Cardiac muscle cell (in vitro differentiated cells and primary cell): ENCODE data around the gene HIP1. TPM values are rescaled to one million over a fixed set of nuclear protein-coding genes. Genes with fewer than 3 reads are reported as not detected.
"Not testable (repeated sequence)": the region's sequence is repeated elsewhere in the genome, so short reads cannot be mapped to it uniquely, and the experiment has no call there.

Experiments used
- DNase-seq, 2 donors: peaks; one replicate each; pipeline versions ENCODE4 v3.0.0 to v3.0.0-alpha.2; 2010 to 2017; ENCODE audit warnings: low read depth in 1 of 2, low spot score in 1 of 2
- H3K27ac ChIP-seq: fragments of 200-600 bp; sonication (generic); 2 replicates; pipeline ENCODE4 v1.5.1; 2016
- H3K27me3 ChIP-seq: fragments of 200-600 bp; sonication (generic); 2 replicates; pipeline ENCODE4 v1.6.0; 2016; ENCODE audit warnings: control low read depth
- H3K36me3 ChIP-seq: fragments of 200-600 bp; sonication (generic); 2 replicates; pipeline ENCODE4 v1.5.1; 2016; ENCODE audit warnings: control low read depth
- H3K4me1 ChIP-seq: fragments of 200-600 bp; sonication (generic); 2 replicates; pipeline ENCODE4 v1.8.1; 2017; ENCODE audit warnings: low read depth, mild to moderate bottlenecking, mixed run types
- H3K4me3 ChIP-seq: fragments of 200-600 bp; sonication (generic); 2 replicates; pipeline ENCODE4 v1.5.1; 2016; ENCODE audit warnings: mild to moderate bottlenecking
- H3K9me3 ChIP-seq: fragments of 200-600 bp; sonication (generic); 2 replicates; pipeline ENCODE4 v1.5.1; 2017; ENCODE audit warnings: low read depth, mild to moderate bottlenecking, control low read depth
- CTCF ChIP-seq: IDR thresholded peaks from 2 replicates; pipeline ENCODE4 v1.5.1; 2012; ENCODE audit warnings: low read depth, mild to moderate bottlenecking, low read length
- polyA plus RNA-seq: library from polyadenylated mRNA; unstranded; fragments of >200 nt; fragmentation: Nextera tagmentation; extraction: Ambion mirVana; gene quantifications from 2 replicates; pipeline ENCODE4 v1.2.1, GENCODE V29; 2016
- total RNA-seq: library from RNA; depleted of rRNA; stranded (reverse); fragments of >200 nt; gene quantifications from 2 replicates; pipeline ENCODE4 v1.2.3, GENCODE V29; 2016

HIP1 gene
- total and polyA plus RNA-seq, 2 experiments from 2014 or later, result 21.2 to 34.6 TPM

GRCh38 chr7:75688200-75689136, 50.3 kb downstream of the HIP1 start:
- DNase-seq, result no peak
- H3K27me3 ChIP-seq, result no peaks in the 10 kb centered on the region
- no peak for TF ChIP-seq CTCF
- H3K27ac ChIP-seq, result no peak overlapping the region
- no peak overlapping the region for H3K4me3 ChIP-seq
- H3K4me1 ChIP-seq, result peaks cover 5% of the 10 kb centered on the region
- no peaks in the 10 kb centered on the region for H3K36me3 ChIP-seq
- H3K9me3 ChIP-seq, result no peaks in the 10 kb centered on the region

- H3K27ac ChIP-seq, result no peak overlapping the region
- H3K4me3 ChIP-seq, result no peak overlapping the region
- H3K36me3 ChIP-seq, result no peaks in the 10 kb centered on the region
- H3K27me3 ChIP-seq, result no peaks in the 10 kb centered on the region
- H3K4me1 ChIP-seq, result peaks cover 5% of the 10 kb centered on the region
- DNase-seq, result no peak
- no peaks in the 10 kb centered on the region for H3K9me3 ChIP-seq
- no peak for TF ChIP-seq CTCF
These were observed 51.3 kb downstream of the HIP1 start for GRCh38 chr7:75687246-75688088.

GRCh38 chr7:75686551-75686950, 52.2 kb downstream of the HIP1 start:
- Histone ChIP-seq H3K36me3 (no peaks in the 10 kb centered on the region), H3K9me3 (no peaks in the 10 kb centered on the region), H3K27ac (no peak overlapping the region), H3K4me1 (peaks cover 5% of the 10 kb centered on the region), H3K4me3 (no peak overlapping the region), H3K27me3 (no peaks in the 10 kb centered on the region)
- no peak for TF ChIP-seq CTCF
- DNase-seq, result no peak

- H3K4me1 ChIP-seq, H3K27me3 ChIP-seq, DNase-seq, H3K27ac ChIP-seq, H3K9me3 ChIP-seq, H3K36me3 ChIP-seq, H3K4me3 ChIP-seq: not testable (repeated sequence)
These were observed 56.7 kb downstream of the HIP1 start for GRCh38 chr7:75682052-75682451.

GRCh38 chr7:75679060-75679459, 59.7 kb downstream of the HIP1 start:
- Histone ChIP-seq H3K27ac (no peak overlapping the region), H3K9me3 (no peaks in the 10 kb centered on the region), H3K36me3 (no peaks in the 10 kb centered on the region), H3K4me3 (no peak overlapping the region), H3K27me3 (no peaks in the 10 kb centered on the region), H3K4me1 (no peaks in the 10 kb centered on the region)
- DNase-seq, result no peak
- no peak for TF ChIP-seq CTCF
